Measurements from ENCODE around the gene PRXL2A.

The PRXL2A gene

GRCh38 chr10:80429521-80429973 is 21.2 kb downstream of the PRXL2A start:
- FAIRE-seq (no peak), DNase-seq (ENCODE audit: insufficient read length) (no peak)
- TF ChIP-seq TAF1 (IDR thresholded peaks at IDR 0.05; ENCODE audit: borderline replicate concordance, low read depth, low read length) (no peak), POLR2AphosphoS5 (IDR thresholded peaks at IDR 0.05; ENCODE audit: low read depth, low read length) (no peak), POLR2A (IDR thresholded peaks at IDR 0.05; ENCODE audit: low read depth, low read length) (no peak)

- TF ChIP-seq TAF1 (IDR thresholded peaks at IDR 0.05; ENCODE audit: borderline replicate concordance, low read depth, low read length) (no peak), POLR2A (IDR thresholded peaks at IDR 0.05; ENCODE audit: low read depth, low read length) (no peak), POLR2AphosphoS5 (IDR thresholded peaks at IDR 0.05; ENCODE audit: low read depth, low read length) (no peak)
- DNase-seq (ENCODE audit: insufficient read length) (no peak), FAIRE-seq (no peak)
Observed at GRCh38 chr10:80433134-80433533, 24.8 kb downstream of the PRXL2A start.

GRCh38 chr10:80436446-80437098 is 28.2 kb downstream of the PRXL2A start:
- FAIRE-seq (no peak), DNase-seq (ENCODE audit: insufficient read length) (no peak)
- no peak for TF ChIP-seq POLR2A (IDR thresholded peaks at IDR 0.05; ENCODE audit: low read depth, low read length)
- no peak for TF ChIP-seq TAF1 (IDR thresholded peaks at IDR 0.05; ENCODE audit: borderline replicate concordance, low read depth, low read length)

- DNase-seq (ENCODE audit: insufficient read length) = no peak
- FAIRE-seq = no peak
- TF ChIP-seq TAF1 (IDR thresholded peaks at IDR 0.05; ENCODE audit: borderline replicate concordance, low read depth, low read length) (no peak), POLR2A (IDR thresholded peaks at IDR 0.05; ENCODE audit: low read depth, low read length) (no peak), POLR2AphosphoS5 (IDR thresholded peaks at IDR 0.05; ENCODE audit: low read depth, low read length) (no peak)
Observed at GRCh38 chr10:80437227-80437626, 28.9 kb downstream of the PRXL2A start.

GRCh38 chr10:80441831-80442230 is 33.5 kb downstream of the PRXL2A start:
- TF ChIP-seq TAF1 (IDR thresholded peaks at IDR 0.05; ENCODE audit: borderline replicate concordance, low read depth, low read length) (no peak), POLR2AphosphoS5 (IDR thresholded peaks at IDR 0.05; ENCODE audit: low read depth, low read length) (no peak), POLR2A (IDR thresholded peaks at IDR 0.05; ENCODE audit: low read depth, low read length) (no peak)
- FAIRE-seq (no peak), DNase-seq (ENCODE audit: insufficient read length) (no peak)

GRCh38 chr10:80442879-80443278 is 34.5 kb downstream of the PRXL2A start:
- no peak for FAIRE-seq
- TF ChIP-seq POLR2AphosphoS5 (IDR thresholded peaks at IDR 0.05; ENCODE audit: low read depth, low read length) = no peak
- TF ChIP-seq TAF1 (IDR thresholded peaks at IDR 0.05; ENCODE audit: borderline replicate concordance, low read depth, low read length) = no peak
- TF ChIP-seq POLR2A (IDR thresholded peaks at IDR 0.05; ENCODE audit: low read depth, low read length) = no peak
- no peak for DNase-seq (ENCODE audit: insufficient read length)

GRCh38 chr10:80443531-80443974 is 35.2 kb downstream of the PRXL2A start:
- no peak for DNase-seq (ENCODE audit: insufficient read length)
- no peak for FAIRE-seq
- TF ChIP-seq POLR2A (IDR thresholded peaks at IDR 0.05; ENCODE audit: low read depth, low read length) = no peak

- TF ChIP-seq TAF1 (IDR thresholded peaks at IDR 0.05; ENCODE audit: borderline replicate concordance, low read depth, low read length) = no peak
- no peak for TF ChIP-seq POLR2AphosphoS5 (IDR thresholded peaks at IDR 0.05; ENCODE audit: low read depth, low read length)
- no peak for TF ChIP-seq POLR2A (IDR thresholded peaks at IDR 0.05; ENCODE audit: low read depth, low read length)
- FAIRE-seq (no peak), DNase-seq (ENCODE audit: insufficient read length) (no peak)
Observed at GRCh38 chr10:80444124-80444523, 35.8 kb downstream of the PRXL2A start.

- peak; percentile 42 for FAIRE-seq
- peak; percentile 41 for DNase-seq (ENCODE audit: insufficient read length)
- TF ChIP-seq TAF1 (IDR thresholded peaks at IDR 0.05; ENCODE audit: borderline replicate concordance, low read depth, low read length) (no peak), POLR2A (IDR thresholded peaks at IDR 0.05; ENCODE audit: low read depth, low read length) (no peak), POLR2AphosphoS5 (IDR thresholded peaks at IDR 0.05; ENCODE audit: low read depth, low read length) (no peak)
Observed at GRCh38 chr10:80444646-80445319, 36.4 kb downstream of the PRXL2A start.

GRCh38 chr10:80447436-80448190 is 39.3 kb downstream of the PRXL2A start:
- no peak for TF ChIP-seq TAF1 (IDR thresholded peaks at IDR 0.05; ENCODE audit: borderline replicate concordance, low read depth, low read length)
- no peak for TF ChIP-seq POLR2AphosphoS5 (IDR thresholded peaks at IDR 0.05; ENCODE audit: low read depth, low read length)
- no peak for TF ChIP-seq POLR2A (IDR thresholded peaks at IDR 0.05; ENCODE audit: low read depth, low read length)
- peak; percentile 33 for FAIRE-seq
- DNase-seq (ENCODE audit: insufficient read length) = no peak

- no peak for DNase-seq (ENCODE audit: insufficient read length)
Observed at GRCh38 chr10:80448209-80448942, 40.0 kb downstream of the PRXL2A start.

More at GRCh38 chr10:80448209-80448942, 40.0 kb downstream of the PRXL2A start:
- no peak for FAIRE-seq
- TF ChIP-seq TAF1 (IDR thresholded peaks at IDR 0.05; ENCODE audit: borderline replicate concordance, low read depth, low read length) = no peak
- no peak for TF ChIP-seq POLR2A (IDR thresholded peaks at IDR 0.05; ENCODE audit: low read depth, low read length)
